ENCODE measurements around the gene PAPPA2.

PAPPA2 gene

GRCh38 chr1:176456795-176457194, 6.2 kb upstream of the PAPPA2 start:
- Histone ChIP-seq H3K27me3 (ENCODE audit: insufficient read depth, low read depth, severe bottlenecking) (no peaks in the 10 kb centered on the region), H3K4me3 (ENCODE audit: low read depth, low read length) (no peak overlapping the region), H3K27ac (no peak overlapping the region), H3K9me3 (ENCODE audit: severe bottlenecking) (peaks cover 5% of the 10 kb centered on the region), H3K36me3 (no peaks in the 10 kb centered on the region)
- no peak for DNase-seq
- TF ChIP-seq CTCF (IDR thresholded peaks at IDR 0.05; ENCODE audit: low read depth, low read length): no peak

GRCh38 chr1:176460544-176461336, 2.2 kb upstream of the PAPPA2 start:
- Histone ChIP-seq H3K36me3 (no peaks in the 10 kb centered on the region), H3K27me3 (ENCODE audit: insufficient read depth, low read depth, severe bottlenecking) (no peaks in the 10 kb centered on the region), H3K4me3 (ENCODE audit: low read depth, low read length) (no peak overlapping the region), H3K9me3 (ENCODE audit: severe bottlenecking) (peaks cover 5% of the 10 kb centered on the region), H3K27ac (no peak overlapping the region)
- no peak for TF ChIP-seq CTCF (IDR thresholded peaks at IDR 0.05; ENCODE audit: low read depth, low read length)
- no peak for DNase-seq

GRCh38 chr1:176461576-176461975, 1.4 kb upstream of the PAPPA2 start:
- no peak overlapping the region for H3K4me3 ChIP-seq (ENCODE audit: low read depth, low read length)
- no peaks in the 10 kb centered on the region for H3K27me3 ChIP-seq (ENCODE audit: insufficient read depth, low read depth, severe bottlenecking)
- H3K27ac ChIP-seq: no peak overlapping the region
- DNase-seq: no peak
- H3K9me3 ChIP-seq (ENCODE audit: severe bottlenecking): peaks cover 5% of the 10 kb centered on the region
- H3K36me3 ChIP-seq: no peaks in the 10 kb centered on the region
- no peak for TF ChIP-seq CTCF (IDR thresholded peaks at IDR 0.05; ENCODE audit: low read depth, low read length)

- H3K27ac ChIP-seq: no peak overlapping the region
- no peaks in the 10 kb centered on the region for H3K27me3 ChIP-seq (ENCODE audit: insufficient read depth, low read depth, severe bottlenecking)
- TF ChIP-seq CTCF (IDR thresholded peaks at IDR 0.05; ENCODE audit: low read depth, low read length): peak; percentile 97
- peak; percentile 64 for DNase-seq
- H3K36me3 ChIP-seq: no peaks in the 10 kb centered on the region
- H3K4me3 ChIP-seq (ENCODE audit: low read depth, low read length): no peak overlapping the region
- H3K9me3 ChIP-seq (ENCODE audit: severe bottlenecking): no peaks in the 10 kb centered on the region
Observed at GRCh38 chr1:176466514-176466913, 3.5 kb downstream of the PAPPA2 start.

- no peak overlapping the region for H3K27ac ChIP-seq
- DNase-seq: no peak
- no peak for TF ChIP-seq CTCF (IDR thresholded peaks at IDR 0.05; ENCODE audit: low read depth, low read length)
- H3K27me3 ChIP-seq (ENCODE audit: insufficient read depth, low read depth, severe bottlenecking): no peaks in the 10 kb centered on the region
- no peak overlapping the region for H3K4me3 ChIP-seq (ENCODE audit: low read depth, low read length)
- no peaks in the 10 kb centered on the region for H3K36me3 ChIP-seq
- no peaks in the 10 kb centered on the region for H3K9me3 ChIP-seq (ENCODE audit: severe bottlenecking)
Observed at GRCh38 chr1:176469450-176470010, 6.6 kb downstream of the PAPPA2 start.

All from WERI-Rb-1 (cell line).